Glutamatergic neuron (in vitro differentiated cells): ENCODE measurements around the gene SOX18. TPM values are rescaled to one million over a fixed set of nuclear protein-coding genes. Genes with fewer than 3 reads are reported as not detected.

Source experiments
- DNase-seq: peaks from one replicate; pipeline ENCODE4 v3.0.0; 2022
- H3K27ac Mint-ChIP-seq: one replicate; pipeline ENCODE4 v1.8.0; 2020; ENCODE audit warnings: mild to moderate bottlenecking, mixed read lengths, inconsistent platforms; ENCODE audit not compliant: unreplicated experiment
- H3K27me3 Mint-ChIP-seq: one replicate; pipeline ENCODE4 v1.8.0; 2020; ENCODE audit warnings: mild to moderate bottlenecking, moderate library complexity, mixed read lengths, inconsistent platforms; ENCODE audit not compliant: unreplicated experiment
- H3K36me3 Mint-ChIP-seq: one replicate; pipeline ENCODE4 v1.8.0; 2020; ENCODE audit warnings: mild to moderate bottlenecking, mixed read lengths, inconsistent platforms; ENCODE audit not compliant: unreplicated experiment
- H3K4me1 Mint-ChIP-seq: one replicate; pipeline ENCODE4 v1.8.0; 2020; ENCODE audit warnings: mild to moderate bottlenecking, low read depth, mixed read lengths, inconsistent platforms; ENCODE audit not compliant: unreplicated experiment
- H3K4me3 Mint-ChIP-seq: one replicate; pipeline ENCODE4 v1.8.0; 2020; ENCODE audit warnings: mild to moderate bottlenecking, mixed read lengths, inconsistent platforms; ENCODE audit not compliant: unreplicated experiment
- H3K9me3 Mint-ChIP-seq: one replicate; pipeline ENCODE4 v1.8.0; 2020; ENCODE audit warnings: mild to moderate bottlenecking, moderate library complexity, mixed read lengths, inconsistent platforms; ENCODE audit not compliant: unreplicated experiment
- CTCF ChIP-seq: fragments of 200-600 bp; sonication (generic); IDR thresholded peaks from one replicate; pipeline ENCODE4 v1.5.0; 2021; ENCODE audit not compliant: partially characterized antibody, unreplicated experiment
- total RNA-seq: library from RNA; stranded (reverse); fragmentation: NEBNext Ultra II Directional; extraction: Animal tissue kit (Norgen Biotek cat#: 25700); gene quantifications from one replicate; pipeline ENCODE4 v1.2.1, GENCODE V29; 2021; ENCODE audit not compliant: unreplicated experiment

The SOX18 gene
- total RNA-seq, 1 donor from 2014 or later, result 0.66 TPM

GRCh38 chr20:64067733-64068307 is 18.4 kb upstream of the SOX18 start:
- Mint-ChIP-seq H3K27ac (no peak overlapping the region), H3K4me1 (peaks cover 8% of the 10 kb centered on the region), H3K4me3 (no peak overlapping the region), H3K27me3 (peaks cover 5% of the 10 kb centered on the region), H3K36me3 (no peaks in the 10 kb centered on the region), H3K9me3 (peaks cover 2% of the 10 kb centered on the region)
- TF ChIP-seq CTCF, result no peak
- DNase-seq, result no peak

- H3K36me3 Mint-ChIP-seq, result no peaks in the 10 kb centered on the region
- peaks cover 8% of the 10 kb centered on the region for H3K4me1 Mint-ChIP-seq
- H3K4me3 Mint-ChIP-seq, result no peak overlapping the region
- peaks cover 5% of the 10 kb centered on the region for H3K27me3 Mint-ChIP-seq
- no peak for DNase-seq
- no peak for TF ChIP-seq CTCF
- no peak overlapping the region for H3K27ac Mint-ChIP-seq
- H3K9me3 Mint-ChIP-seq, result peaks cover 2% of the 10 kb centered on the region
These were observed 17.7 kb upstream of the SOX18 start for GRCh38 chr20:64067005-64067632.

- DNase-seq, result no peak
- H3K27ac Mint-ChIP-seq, result no peak overlapping the region
- H3K9me3 Mint-ChIP-seq, result peaks cover 3% of the 10 kb centered on the region
- no peak for TF ChIP-seq CTCF
- peaks cover 5% of the 10 kb centered on the region for H3K27me3 Mint-ChIP-seq
- no peak overlapping the region for H3K4me3 Mint-ChIP-seq
- no peaks in the 10 kb centered on the region for H3K36me3 Mint-ChIP-seq
- peaks cover 8% of the 10 kb centered on the region for H3K4me1 Mint-ChIP-seq
These were observed 16.5 kb upstream of the SOX18 start for GRCh38 chr20:64065974-64066343.

GRCh38 chr20:64065062-64065973 is 15.9 kb upstream of the SOX18 start:
- peaks cover 8% of the 10 kb centered on the region for H3K4me1 Mint-ChIP-seq
- no peak overlapping the region for H3K27ac Mint-ChIP-seq
- no peak overlapping the region for H3K4me3 Mint-ChIP-seq
- TF ChIP-seq CTCF, result no peak
- DNase-seq, result no peak
- peaks cover 5% of the 10 kb centered on the region for H3K27me3 Mint-ChIP-seq
- H3K9me3 Mint-ChIP-seq, result peaks cover 3% of the 10 kb centered on the region
- no peaks in the 10 kb centered on the region for H3K36me3 Mint-ChIP-seq
